ENCODE measurements around the gene PAOX.

Gene PAOX

DNA sequence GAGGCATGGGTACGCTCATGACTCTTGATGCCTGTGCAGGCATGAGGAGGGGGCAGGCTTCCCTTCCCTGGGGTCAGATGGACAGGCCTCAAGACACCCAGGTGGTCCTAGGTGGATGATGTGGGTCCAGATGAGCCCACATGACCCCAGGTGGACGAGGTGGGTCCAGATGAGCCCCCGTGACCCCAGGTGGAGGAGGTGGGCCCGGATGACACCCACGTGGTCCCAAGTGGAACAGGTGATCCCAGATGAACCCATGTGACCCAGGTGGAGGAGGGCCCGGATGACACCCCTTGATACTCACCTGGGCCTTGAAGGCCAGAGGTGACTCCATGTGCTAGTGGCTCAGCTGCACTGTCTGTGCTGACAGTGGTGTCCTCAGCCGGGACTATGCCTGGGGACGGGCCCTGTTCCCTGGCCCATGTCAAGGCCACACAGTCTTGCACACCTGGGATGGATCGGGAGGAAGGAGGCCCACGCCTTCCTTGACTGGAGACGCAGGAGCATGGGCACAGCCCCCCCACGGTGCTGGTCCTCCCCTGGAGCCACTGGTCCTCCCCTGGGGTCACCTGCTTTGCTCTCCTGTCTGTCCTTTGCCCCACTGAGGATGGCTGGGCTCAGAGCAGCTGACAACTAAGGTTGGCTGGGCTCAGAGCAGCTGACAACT is 28.6 kb upstream of the PAOX start:
- Histone ChIP-seq H3K4me1 (ENCODE audit: control extremely low read depth in 1 of 4, control insufficient read depth in 4 of 4, insufficient read depth in 4 of 4, low read length in 3 of 4) (no peaks in the 10 kb centered on the region), H3K4me3 (ENCODE audit: control insufficient read depth in 1 of 7, extremely low read depth in 1 of 7, insufficient read depth in 4 of 7, low read depth in 2 of 7, low read length in 6 of 7) (no peak overlapping the region), H3K9me3 (ENCODE audit: control extremely low read depth in 1 of 5, control insufficient read depth in 4 of 5, insufficient read depth in 2 of 5, low read depth in 1 of 5, low read length in 4 of 5) (peaks cover 0 to 2% (median 0%) of the 10 kb centered on the region in 5 experiments), H3K27me3 (replicated peaks in 2 of 5; ENCODE audit: control insufficient read depth in 4 of 5, insufficient read depth in 5 of 5, low read length in 4 of 5) (peaks cover 0 to 50% (median 7%) of the 10 kb centered on the region in 5 experiments), H3K27ac (ENCODE audit: insufficient read depth in 1 of 2, low read depth in 1 of 2, low read length in 2 of 2, poor library complexity in 1 of 2, severe bottlenecking in 2 of 2) (no peak overlapping the region), H3K36me3 (ENCODE audit: control insufficient read depth in 4 of 4, insufficient read depth in 4 of 4, low read length in 3 of 4) (no peaks in the 10 kb centered on the region)
- POLR2A ChIA-PET, result no interaction called here
- WGBS (ENCODE audit: insufficient coverage), result 88% methylated on average over 9 of the region's 12 CpGs
- no peak for DNase-seq
- CTCF ChIA-PET, result no interaction called here

DNA sequence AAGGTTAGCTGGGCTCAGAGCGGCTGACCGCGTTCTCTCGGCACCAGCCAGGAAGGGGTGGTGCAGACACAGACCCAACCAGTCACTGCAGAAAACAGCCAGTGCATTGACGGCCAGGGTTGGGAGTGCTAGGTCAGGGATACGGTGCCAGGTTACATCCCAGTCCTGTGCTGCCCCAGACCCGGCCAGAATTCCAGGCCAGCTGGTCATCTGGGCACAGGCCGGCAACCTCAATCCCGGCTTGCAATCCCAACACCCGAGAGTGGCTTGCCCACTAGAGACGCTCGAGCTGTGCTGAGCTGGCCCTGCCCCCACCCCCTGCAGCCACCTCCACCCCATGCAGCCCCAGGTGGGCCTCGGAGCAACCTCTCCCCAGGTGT is 28.1 kb upstream of the PAOX start:
- POLR2A ChIA-PET, result no interaction called here
- H3K27me3 ChIP-seq (replicated peaks in 2 of 5; ENCODE audit: control insufficient read depth in 4 of 5, insufficient read depth in 5 of 5, low read length in 4 of 5), result peaks cover 0 to 45% (median 7%) of the 10 kb centered on the region in 5 experiments

DNA sequence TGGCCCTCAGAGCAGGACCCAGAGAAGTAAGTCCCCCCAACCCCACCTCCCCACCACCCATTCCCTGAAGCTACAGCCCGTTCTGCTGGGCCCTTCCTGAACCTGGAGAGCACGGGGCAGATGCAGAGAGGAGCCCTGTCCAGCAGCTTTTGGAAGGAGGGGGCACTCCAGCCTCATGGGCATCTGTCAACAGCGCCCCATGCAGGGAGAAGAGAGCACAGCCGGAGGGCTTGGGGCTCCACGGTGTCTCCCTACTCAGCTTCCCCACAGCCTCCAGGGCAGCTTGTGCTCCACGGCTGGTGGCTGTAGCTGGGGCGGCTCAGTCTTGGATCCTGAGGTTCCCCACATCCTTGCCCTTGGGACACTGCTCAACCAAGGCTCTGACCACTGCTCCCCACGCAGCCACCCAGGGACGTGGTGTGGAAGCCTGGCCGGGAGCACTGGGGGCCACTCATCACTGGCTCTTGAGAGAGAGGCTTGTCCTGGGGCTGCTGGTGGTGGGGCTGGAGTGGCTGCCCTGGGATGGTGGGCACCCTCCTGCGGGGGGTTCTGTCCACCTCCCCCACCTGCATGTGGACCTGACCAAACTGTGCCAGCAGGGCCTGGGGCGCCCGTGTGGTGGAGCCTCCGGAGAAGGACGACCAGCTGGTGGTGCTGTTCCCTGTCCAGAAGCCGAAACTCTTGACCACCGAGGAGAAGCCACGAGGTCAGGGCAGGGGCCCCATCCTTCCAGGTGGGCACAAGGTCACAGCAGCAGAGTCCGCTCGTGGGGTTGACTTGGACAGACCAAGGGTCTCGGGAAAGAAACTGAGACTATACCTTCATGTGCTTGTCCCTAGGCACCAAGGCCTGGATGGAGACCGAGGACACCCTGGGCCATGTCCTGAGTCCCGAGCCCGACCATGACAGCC is 27.4 kb upstream of the PAOX start:
- Histone ChIP-seq H3K4me1 (ENCODE audit: control extremely low read depth in 1 of 4, control insufficient read depth in 4 of 4, insufficient read depth in 4 of 4, low read length in 3 of 4) (peaks cover 0 to 8% (median 4%) of the 10 kb centered on the region in 4 experiments), H3K4me3 (ENCODE audit: control insufficient read depth in 1 of 7, extremely low read depth in 1 of 7, insufficient read depth in 4 of 7, low read depth in 2 of 7, low read length in 6 of 7) (no peak overlapping the region), H3K36me3 (ENCODE audit: control insufficient read depth in 4 of 4, insufficient read depth in 4 of 4, low read length in 3 of 4) (no peaks in the 10 kb centered on the region), H3K27ac (ENCODE audit: insufficient read depth in 1 of 2, low read depth in 1 of 2, low read length in 2 of 2, poor library complexity in 1 of 2, severe bottlenecking in 2 of 2) (no peak overlapping the region), H3K9me3 (ENCODE audit: control extremely low read depth in 1 of 5, control insufficient read depth in 4 of 5, insufficient read depth in 2 of 5, low read depth in 1 of 5, low read length in 4 of 5) (no peaks in the 10 kb centered on the region), H3K27me3 (replicated peaks in 2 of 5; ENCODE audit: control insufficient read depth in 4 of 5, insufficient read depth in 5 of 5, low read length in 4 of 5) (peaks cover 0 to 39% (median 7%) of the 10 kb centered on the region in 5 experiments)
- POLR2A ChIA-PET, result no interaction called here
- DNase-seq, result no peak
- 79% methylated on average over 18 of the region's 24 CpGs for WGBS (ENCODE audit: insufficient coverage)
- CTCF ChIA-PET, result interaction anchor here (1.4 kb wide), 1 partner anchor 10 kb away, joined by 5 read pairs; no protein-coding TSS in a partner anchor

More for the DNA sequence above, 28.1 kb upstream of the PAOX start:
- peaks cover 0 to under 1% (median 0%) of the 10 kb centered on the region in 4 experiments for H3K4me1 ChIP-seq (ENCODE audit: control extremely low read depth in 1 of 4, control insufficient read depth in 4 of 4, insufficient read depth in 4 of 4, low read length in 3 of 4)
- no peak overlapping the region for H3K4me3 ChIP-seq (ENCODE audit: control insufficient read depth in 1 of 7, extremely low read depth in 1 of 7, insufficient read depth in 4 of 7, low read depth in 2 of 7, low read length in 6 of 7)
- H3K27ac ChIP-seq (ENCODE audit: insufficient read depth in 1 of 2, low read depth in 1 of 2, low read length in 2 of 2, poor library complexity in 1 of 2, severe bottlenecking in 2 of 2), result no peak overlapping the region
- WGBS (ENCODE audit: insufficient coverage), result 72% methylated on average over 11 of the region's 13 CpGs
- H3K36me3 ChIP-seq (ENCODE audit: control insufficient read depth in 4 of 4, insufficient read depth in 4 of 4, low read length in 3 of 4), result no peaks in the 10 kb centered on the region
- H3K9me3 ChIP-seq (ENCODE audit: control extremely low read depth in 1 of 5, control insufficient read depth in 4 of 5, insufficient read depth in 2 of 5, low read depth in 1 of 5, low read length in 4 of 5), result no peaks in the 10 kb centered on the region
- CTCF ChIA-PET, result no interaction called here
- no peak for DNase-seq

DNA sequence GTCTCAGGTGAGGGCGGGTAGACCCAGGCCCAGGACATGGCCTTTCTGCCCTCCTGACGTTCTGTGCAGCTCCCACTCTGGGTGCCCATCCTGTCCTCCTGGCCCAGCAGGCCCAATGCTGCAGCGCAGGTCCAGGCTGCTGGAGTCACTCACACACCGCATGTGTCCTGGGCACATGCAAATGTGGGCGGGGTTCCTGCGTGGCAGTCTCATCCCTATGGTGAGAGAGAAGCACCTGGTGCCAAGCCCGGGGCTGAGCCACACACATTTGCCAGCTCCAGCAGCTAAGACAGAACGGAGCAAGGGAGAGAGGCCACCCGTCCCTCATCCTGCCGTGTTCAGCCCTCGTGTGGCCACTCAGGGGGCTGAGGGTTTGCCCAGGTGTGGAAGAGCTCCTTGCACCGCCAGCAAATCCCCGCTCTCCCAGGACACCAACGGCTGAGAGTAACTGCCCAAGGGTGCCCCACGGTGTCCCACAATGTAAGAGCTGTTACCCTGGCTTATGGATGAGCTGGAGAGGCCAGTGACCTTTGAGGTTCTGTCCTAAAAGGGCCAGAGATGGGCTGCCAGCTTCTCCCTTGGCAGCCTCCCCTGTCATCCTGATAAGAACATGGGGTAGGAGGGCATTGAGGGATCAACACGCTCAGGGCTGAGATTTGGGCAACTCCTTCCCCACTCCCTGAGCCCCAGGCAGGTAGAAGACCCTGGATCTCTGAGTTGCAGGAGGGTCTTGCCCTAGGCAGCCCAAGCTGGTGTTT is 25.7 kb upstream of the PAOX start:
- WGBS (ENCODE audit: insufficient coverage), result 92% methylated on average over 16 of the region's 16 CpGs
- H3K9me3 ChIP-seq (ENCODE audit: control extremely low read depth in 1 of 5, control insufficient read depth in 4 of 5, insufficient read depth in 2 of 5, low read depth in 1 of 5, low read length in 4 of 5), result no peaks in the 10 kb centered on the region
- H3K27ac ChIP-seq (ENCODE audit: insufficient read depth in 1 of 2, low read depth in 1 of 2, low read length in 2 of 2, poor library complexity in 1 of 2, severe bottlenecking in 2 of 2), result no peak overlapping the region
- peaks cover 0 to 22% (median 2%) of the 10 kb centered on the region in 5 experiments for H3K27me3 ChIP-seq (replicated peaks in 2 of 5; ENCODE audit: control insufficient read depth in 4 of 5, insufficient read depth in 5 of 5, low read length in 4 of 5)
- peaks cover 0 to 14% (median 12%) of the 10 kb centered on the region in 4 experiments for H3K4me1 ChIP-seq (ENCODE audit: control extremely low read depth in 1 of 4, control insufficient read depth in 4 of 4, insufficient read depth in 4 of 4, low read length in 3 of 4)
- H3K36me3 ChIP-seq (ENCODE audit: control insufficient read depth in 4 of 4, insufficient read depth in 4 of 4, low read length in 3 of 4), result no peaks in the 10 kb centered on the region
- CTCF ChIA-PET, result interaction anchor here (1.3 to 1.4 kb wide), 3 partner anchors 8 to 26 kb away, joined by 3 to 9 read pairs (median 5); no protein-coding TSS in a partner anchor
- H3K4me3 ChIP-seq (ENCODE audit: control insufficient read depth in 1 of 7, extremely low read depth in 1 of 7, insufficient read depth in 4 of 7, low read depth in 2 of 7, low read length in 6 of 7), result no peak overlapping the region
- DNase-seq, result no peak
- POLR2A ChIA-PET, result no interaction called here

DNA sequence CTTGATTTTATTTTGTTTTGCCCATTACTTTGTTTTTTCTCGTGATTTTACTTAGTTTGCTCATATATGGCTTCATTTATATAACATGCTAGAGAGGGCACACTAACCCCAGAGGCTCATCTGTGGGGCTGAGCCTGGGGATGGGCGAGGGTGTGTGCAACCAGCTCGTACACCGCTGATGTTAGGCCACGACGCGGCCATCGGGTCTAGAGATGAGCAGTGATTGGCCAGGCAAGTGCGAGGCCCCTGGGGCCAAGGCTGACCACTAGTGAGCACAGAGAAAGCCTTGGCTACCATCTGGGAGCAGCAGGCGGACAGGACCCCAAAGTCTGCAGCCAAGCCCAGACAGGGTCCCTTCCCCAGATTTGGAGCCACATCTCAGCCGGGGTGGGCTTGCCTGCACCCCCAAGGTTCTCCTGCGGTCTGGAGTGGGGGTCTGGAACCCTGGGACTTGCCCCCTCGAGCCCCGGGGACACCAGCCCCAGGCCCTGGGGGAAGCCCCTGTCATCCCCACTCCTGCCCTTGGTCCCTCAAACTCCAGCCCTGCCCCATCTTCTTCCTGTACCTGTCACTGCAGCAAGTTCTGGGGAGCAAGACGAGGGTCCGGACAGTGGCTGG is 25.0 kb upstream of the PAOX start:
- no peaks in the 10 kb centered on the region for H3K36me3 ChIP-seq (ENCODE audit: control insufficient read depth in 4 of 4, insufficient read depth in 4 of 4, low read length in 3 of 4)
- DNase-seq, result no peak
- H3K4me3 ChIP-seq (ENCODE audit: control insufficient read depth in 1 of 7, extremely low read depth in 1 of 7, insufficient read depth in 4 of 7, low read depth in 2 of 7, low read length in 6 of 7), result no peak overlapping the region
- H3K4me1 ChIP-seq (ENCODE audit: control extremely low read depth in 1 of 4, control insufficient read depth in 4 of 4, insufficient read depth in 4 of 4, low read length in 3 of 4), result peaks cover 0 to 14% (median 12%) of the 10 kb centered on the region in 4 experiments
- H3K9me3 ChIP-seq (ENCODE audit: control extremely low read depth in 1 of 5, control insufficient read depth in 4 of 5, insufficient read depth in 2 of 5, low read depth in 1 of 5, low read length in 4 of 5), result no peaks in the 10 kb centered on the region
- H3K27me3 ChIP-seq (replicated peaks in 2 of 5; ENCODE audit: control insufficient read depth in 4 of 5, insufficient read depth in 5 of 5, low read length in 4 of 5), result peaks cover 0 to 19% (median 2%) of the 10 kb centered on the region in 5 experiments
- WGBS (ENCODE audit: insufficient coverage), result 96% methylated on average over 13 of the region's 16 CpGs
- POLR2A ChIA-PET, result no interaction called here
- CTCF ChIA-PET, result interaction anchor here (1.3 to 1.4 kb wide), 2 partner anchors 25 to 26 kb away, joined by 3 to 9 read pairs; no protein-coding TSS in a partner anchor
- H3K27ac ChIP-seq (ENCODE audit: insufficient read depth in 1 of 2, low read depth in 1 of 2, low read length in 2 of 2, poor library complexity in 1 of 2, severe bottlenecking in 2 of 2), result no peak overlapping the region

DNA sequence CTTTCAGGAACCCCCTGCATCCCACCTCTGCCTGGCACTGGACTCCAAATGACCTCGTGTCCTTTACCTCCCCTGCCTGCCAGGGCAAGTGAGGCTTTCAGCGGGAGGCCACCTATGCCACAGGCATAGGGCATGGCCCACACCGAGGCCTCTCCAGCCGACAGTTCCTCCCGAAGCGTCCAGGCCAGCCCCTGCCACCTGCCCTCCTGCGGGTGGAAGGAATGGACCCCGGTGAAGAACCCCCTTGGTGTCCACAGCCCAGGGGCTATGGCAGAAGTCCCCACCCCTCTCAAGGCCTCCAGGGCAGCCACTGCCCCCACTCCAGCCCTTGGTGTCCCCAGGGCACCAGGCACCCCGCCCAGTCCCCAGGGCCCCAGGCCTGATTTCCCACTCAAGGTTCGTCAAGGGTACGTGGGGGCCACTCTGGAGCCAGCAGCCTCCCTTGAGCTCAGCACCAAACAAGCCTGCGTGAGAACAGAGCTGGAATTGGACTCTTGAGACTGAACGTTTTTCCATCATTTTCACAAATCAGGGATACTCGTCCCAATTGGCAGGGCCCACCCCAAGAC is 24.3 kb upstream of the PAOX start:
- H3K27ac ChIP-seq (ENCODE audit: insufficient read depth in 1 of 2, low read depth in 1 of 2, low read length in 2 of 2, poor library complexity in 1 of 2, severe bottlenecking in 2 of 2), result no peak overlapping the region
- POLR2A ChIA-PET, result no interaction called here
- 96% methylated on average over 14 of the region's 14 CpGs for WGBS (ENCODE audit: insufficient coverage)

More for the DNA sequence above, 24.3 kb upstream of the PAOX start:
- CTCF ChIA-PET, result interaction anchor here (0.8 to 1.3 kb wide), 3 partner anchors 9 to 68 kb away, joined by 3 read pairs; no protein-coding TSS in a partner anchor
- no peak for DNase-seq
- H3K9me3 ChIP-seq (ENCODE audit: control extremely low read depth in 1 of 5, control insufficient read depth in 4 of 5, insufficient read depth in 2 of 5, low read depth in 1 of 5, low read length in 4 of 5), result no peaks in the 10 kb centered on the region
- peaks cover 0 to 14% (median 12%) of the 10 kb centered on the region in 4 experiments for H3K4me1 ChIP-seq (ENCODE audit: control extremely low read depth in 1 of 4, control insufficient read depth in 4 of 4, insufficient read depth in 4 of 4, low read length in 3 of 4)
- H3K27me3 ChIP-seq (replicated peaks in 2 of 5; ENCODE audit: control insufficient read depth in 4 of 5, insufficient read depth in 5 of 5, low read length in 4 of 5), result peaks cover 0 to 12% (median 2%) of the 10 kb centered on the region in 5 experiments
- H3K36me3 ChIP-seq (ENCODE audit: control insufficient read depth in 4 of 4, insufficient read depth in 4 of 4, low read length in 3 of 4), result no peaks in the 10 kb centered on the region
- no peak overlapping the region for H3K4me3 ChIP-seq (ENCODE audit: control insufficient read depth in 1 of 7, extremely low read depth in 1 of 7, insufficient read depth in 4 of 7, low read depth in 2 of 7, low read length in 6 of 7)
